ENCODE data around the gene TOPORS.

- no peak for TF ChIP-seq GATA1 (IDR thresholded peaks at IDR 0.05; ENCODE audit: low read depth, low read length)
- TF ChIP-seq POLR2A (IDR thresholded peaks at IDR 0.05; ENCODE audit: low read length), result no peak
Observed at GRCh38 chr9:32508728-32509127, 43.7 kb downstream of the TOPORS start.

All from erythroblast (primary cell).